HCT116 (cell line): ENCODE results near the gene COL4A3. TPM values are rescaled to one million over a fixed set of nuclear protein-coding genes. Genes with fewer than 3 reads are reported as not detected.

Source experiments
- ATAC-seq: fragments of 200-7000 bp; cut with Tn5 transposase; 2 replicates; pipeline ENCODE4 v1.9.1; 2020; ENCODE audit warnings: mild to moderate bottlenecking, moderate library complexity
- BruUV-seq: library from RNA; stranded (reverse); fragments of 400-500 nt; replicated peaks from 2 replicates; lab custom pipeline; 2021; lab: Mats Ljungman, UMichigan
- CTCF ChIA-PET: fragments of 300-600 bp; sonication (Branson Sonifier 250); formaldehyde crosslinking; loops from one replicate; lab custom pipeline; 2021; ENCODE audit warnings: antibody characterized with exemption; lab: Charles Lee
- POLR2A ChIA-PET: fragments of 300-600, 350-600 bp; sonication (Branson Sonifier 250); formaldehyde crosslinking; loops from one replicate; lab custom pipeline; 2021; ENCODE audit warnings: antibody characterized with exemption; lab: Charles Lee
- RAD21 ChIA-PET, 2 experiments: fragments of 300-600 bp; sonication (Branson Sonifier 250); formaldehyde crosslinking; loops; one replicate each; lab custom pipeline; 2023; ENCODE audit warnings: low total read pairs in 2 of 2; ENCODE audit not compliant: uncharacterized antibody in 2 of 2, unreplicated experiment in 2 of 2, low non-redundant PET in 1 of 2; lab: Charles Lee
- DNase-seq: peaks from one replicate; pipeline ENCODE4 v3.0.0-alpha.2; 2010; ENCODE audit warnings: low read depth, low spot score
- H2AFZ ChIP-seq: fragments of 200-600 bp; shearing (Covaris generic), sonication (generic); 2 replicates; pipeline ENCODE4 v1.6.1; 2017; ENCODE audit warnings: low read depth, mixed run types, mixed read lengths, antibody characterized with exemption, low read length; ENCODE audit not compliant: poor library complexity, severe bottlenecking
- H3K27ac ChIP-seq: 2 replicates; pipeline ENCODE4 v1.5.1; 2012; ENCODE audit warnings: low read depth, low read length
- H3K27me3 ChIP-seq: fragments of 200-600 bp; sonication (generic); 2 replicates; pipeline ENCODE4 v1.6.1; 2016; ENCODE audit warnings: mixed run types, low read length, mixed read lengths; ENCODE audit not compliant: insufficient read depth
- H3K36me3 ChIP-seq, 2 experiments: fragments of 200-500 bp in 1 of 2; fragments of 200-600 bp in 1 of 2; sonication (Bioruptor generic) in 1 of 2; sonication (generic) in 1 of 2; 2 replicates each; pipeline versions ENCODE4 v1.5.1 to v1.6.1; 2014 to 2016; ENCODE audit warnings: low read length in 2 of 2, inconsistent platforms in 1 of 2, mixed read lengths in 1 of 2, mixed run types in 1 of 2; ENCODE audit not compliant: insufficient read depth in 2 of 2, control insufficient read depth in 1 of 2
- H3K4me1 ChIP-seq, 2 experiments: fragments of 200-600 bp in 1 of 2; sonication (generic) in 1 of 2; 2 replicates each; pipeline versions ENCODE4 v1.5.1 to v1.6.1; 2012 to 2017; ENCODE audit warnings: low read length in 2 of 2, inconsistent platforms in 1 of 2, mild to moderate bottlenecking in 1 of 2, mixed read lengths in 1 of 2, mixed run types in 1 of 2, moderate library complexity in 1 of 2; ENCODE audit not compliant: insufficient read depth in 2 of 2, control insufficient read depth in 1 of 2
- H3K4me2 ChIP-seq: fragments of 200-600 bp; sonication (generic); 2 replicates; pipeline ENCODE4 v1.6.1; 2017; ENCODE audit warnings: mixed run types, low read length, mixed read lengths
- H3K4me3 ChIP-seq, 2 experiments: fragments of 200-600 bp in 1 of 2; sonication (generic) in 1 of 2; replicated peaks in 1 of 2; 2 replicates each; pipeline ENCODE4 v1.5.1; 2011 to 2016; ENCODE audit warnings: low read length in 2 of 2, control low read depth in 1 of 2, low read depth in 1 of 2, mild to moderate bottlenecking in 1 of 2, mixed read lengths in 1 of 2, mixed run types in 1 of 2
- H3K79me2 ChIP-seq: fragments of 200-600 bp; sonication (generic); 2 replicates; pipeline ENCODE4 v1.6.1; 2017; ENCODE audit warnings: mild to moderate bottlenecking, mixed run types, low read length, moderate library complexity, mixed read lengths; ENCODE audit not compliant: insufficient read depth
- H3K9ac ChIP-seq: fragments of 200-600 bp; sonication (generic); 2 replicates; pipeline ENCODE4 v1.6.1; 2016; ENCODE audit warnings: low read length, mixed read lengths
- H3K9me2 ChIP-seq: fragments of 200-600 bp; sonication (generic), shearing (Covaris generic); 2 replicates; pipeline ENCODE4 v1.6.1; 2017; ENCODE audit warnings: mixed run types, mild to moderate bottlenecking, moderate library complexity; ENCODE audit not compliant: insufficient read depth
- H3K9me3 ChIP-seq, 2 experiments: fragments of 200-500 bp in 1 of 2; fragments of 200-600 bp in 1 of 2; sonication (Bioruptor generic) in 1 of 2; sonication (generic) in 1 of 2; 2 replicates each; pipeline ENCODE4 v1.6.1; 2014 to 2017; ENCODE audit warnings: low read length in 2 of 2, mixed read lengths in 2 of 2, inconsistent platforms in 1 of 2, low read depth in 1 of 2, mild to moderate bottlenecking in 1 of 2, mixed run types in 1 of 2, moderate library complexity in 1 of 2; ENCODE audit not compliant: control insufficient read depth in 1 of 2, insufficient read depth in 1 of 2
- H4K20me1 ChIP-seq: fragments of 200-600 bp; sonication (generic), shearing (Covaris generic); 2 replicates; pipeline ENCODE4 v1.6.1; 2017; ENCODE audit warnings: mixed run types, mild to moderate bottlenecking, moderate library complexity; ENCODE audit not compliant: insufficient read depth
- CBX3 ChIP-seq: IDR thresholded peaks from 2 replicates; pipeline ENCODE4 v1.6.1; 2012; ENCODE audit warnings: low read depth
- EZH2phosphoT487 ChIP-seq: fragments of 200-600 bp; IDR thresholded peaks from 2 replicates; pipeline ENCODE4 v1.6.1; 2018; ENCODE audit warnings: antibody characterized with exemption, borderline replicate concordance
- FOSL1 ChIP-seq: IDR thresholded peaks from 2 replicates; pipeline ENCODE4 v1.6.1; 2012; ENCODE audit warnings: low read depth
- JUND ChIP-seq: IDR thresholded peaks from 2 replicates; pipeline ENCODE4 v1.6.1; 2012
- POLR2A ChIP-seq: IDR thresholded peaks from 2 replicates; pipeline ENCODE4 v1.7.0; 2011; ENCODE audit warnings: borderline replicate concordance; ENCODE audit not compliant: insufficient read depth, insufficient read length; ENCODE audit errors: extremely low read depth
- SP1 ChIP-seq: IDR thresholded peaks from 2 replicates; pipeline ENCODE4 v1.6.1; 2012; ENCODE audit warnings: low read depth
- SRF ChIP-seq: IDR thresholded peaks from 2 replicates; pipeline ENCODE4 v1.6.1; 2012; ENCODE audit warnings: low read depth
- YY1 ChIP-seq: IDR thresholded peaks from 2 replicates; pipeline ENCODE4 v1.6.1; 2011; ENCODE audit warnings: low read length, low read depth, moderate library complexity, mild to moderate bottlenecking; ENCODE audit not compliant: insufficient replicate concordance; ENCODE audit errors: extremely low read depth
- ZBTB33 ChIP-seq: IDR thresholded peaks from 2 replicates; pipeline ENCODE4 v1.6.1; 2011; ENCODE audit warnings: mild to moderate bottlenecking, low read length, moderate library complexity; ENCODE audit not compliant: insufficient replicate concordance; ENCODE audit errors: extremely low read depth
- intact Hi-C: fragments of 100-400 bp; cut with micrococcal nuclease; formaldehyde crosslinking; loops from 2 replicates; pipeline ENCODE4 v1.10.0; 2022
- total RNA-seq: library from RNA; stranded (reverse); gene quantifications from one replicate; pipeline ENCODE4 v1.2.1, GENCODE V29; 2021; ENCODE audit not compliant: unreplicated experiment
- TF ChIP-seq, protein P1 (sequence below): IDR thresholded peaks from 2 replicates; pipeline ENCODE4 v1.6.1; 2012

Gene COL4A3
- total RNA-seq, 1 experiment from 2014 or later, result 4.9 TPM

GRCh38 chr2:227308784-227309183 is 144.4 kb downstream of the COL4A3 start:
- Histone ChIP-seq H3K9ac (no peak overlapping the region), H3K36me3 (no peaks in the 10 kb centered on the region), H3K27me3 (no peaks in the 10 kb centered on the region), H3K79me2 (no peaks in the 10 kb centered on the region), H3K9me3 (no peaks in the 10 kb centered on the region), H3K4me2 (no peak overlapping the region), H3K4me1 (peaks cover 13 to 27% of the 10 kb centered on the region in 2 experiments), H3K9me2 (no peaks in the 10 kb centered on the region), H3K27ac (no peak overlapping the region), H2AFZ (no peak overlapping the region)
- RAD21 ChIA-PET, result no interaction called here
- no TSS peak for BruUV-seq
- no peak for ATAC-seq
- TF ChIP-seq JUND (no peak), EZH2phosphoT487 (no peak), FOSL1 (no peak), SRF (no peak), YY1 (no peak), CBX3 (no peak)
- TF ChIP-seq, all 23 proteins: peak for 0
- no peak overlapping the region for H3K4me3 ChIP-seq
- ChIA-PET CTCF (interaction anchor here (1.4 kb wide), 1 partner anchor 70 kb away, joined by 3 read pairs; no protein-coding TSS in a partner anchor), POLR2A (no interaction called here)
- no peak for DNase-seq
- H4K20me1 ChIP-seq, result no peaks in the 10 kb centered on the region
- intact Hi-C loops, result no loop called here

- H3K9me2 ChIP-seq, result no peaks in the 10 kb centered on the region
- no peaks in the 10 kb centered on the region for H3K27me3 ChIP-seq
- no peaks in the 10 kb centered on the region for H3K79me2 ChIP-seq
- intact Hi-C loops, result no loop called here
- H3K36me3 ChIP-seq, result no peaks in the 10 kb centered on the region
- peak; percentile 75 for ATAC-seq
- DNase-seq, result peak; percentile 28
- BruUV-seq, result no TSS peak
- H3K9me3 ChIP-seq, result no peaks in the 10 kb centered on the region
- peak overlapping the region; percentile 1 for H2AFZ ChIP-seq
- H3K4me1 ChIP-seq, result peaks cover 13 to 27% of the 10 kb centered on the region in 2 experiments
- peak overlapping the region; percentile 26; the same call in 1 of the 2 replicates for H3K9ac ChIP-seq
- ChIA-PET CTCF (no interaction called here), RAD21 (no interaction called here), POLR2A (no interaction called here)
- peak overlapping the region in 1 of 2 experiments; percentile 23; a peak in 1 of 4 replicates for H3K4me3 ChIP-seq
- H3K27ac ChIP-seq, result peak overlapping the region; percentile 49; the same call in 1 of the 2 replicates
- TF ChIP-seq ZBTB33 (no peak), SP1 (no peak), JUND (peak; percentile 50), POLR2A (no peak), FOSL1 (peak; percentile 49)
- TF ChIP-seq, protein P1, sequence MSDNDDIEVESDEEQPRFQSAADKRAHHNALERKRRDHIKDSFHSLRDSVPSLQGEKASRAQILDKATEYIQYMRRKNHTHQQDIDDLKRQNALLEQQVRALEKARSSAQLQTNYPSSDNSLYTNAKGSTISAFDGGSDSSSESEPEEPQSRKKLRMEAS, result peak; percentile 23; the same call in 1 of the 2 replicates
- peak overlapping the region; percentile 64 for H3K4me2 ChIP-seq
- no peaks in the 10 kb centered on the region for H4K20me1 ChIP-seq
These were observed 146.3 kb downstream of the COL4A3 start for GRCh38 chr2:227310756-227311110.
